K562 (cell line): ENCODE results near the gene RBM4B. TPM values are rescaled to one million over a fixed set of nuclear protein-coding genes. Genes with fewer than 3 reads are reported as not detected.

Experiments used
- BCOR ChIP-seq: fragments of 450-650 bp; IDR thresholded peaks from 2 replicates; pipeline ENCODE4 v1.6.1; 2016
- CAMTA2 ChIP-seq: fragments of 250-450 bp; sonication (Bioruptor Pico); conservative IDR thresholded peaks from 2 replicates; pipeline ENCODE4 v1.5.1; 2022
- E2F3 ChIP-seq: fragments of 250-450 bp; sonication (Bioruptor Pico); IDR thresholded peaks from 2 replicates; pipeline ENCODE4 v1.4.0; 2020; ENCODE audit warnings: mild to moderate bottlenecking
- GABPB1 ChIP-seq: sonication (generic); formaldehyde crosslinking; IDR thresholded peaks from 2 replicates; pipeline ENCODE4 v1.8.0; 2022; ENCODE audit warnings: mild to moderate bottlenecking, missing genetic modification reagents
- GATA2 ChIP-seq: sonication (generic); formaldehyde crosslinking; IDR thresholded peaks from 2 replicates; pipeline ENCODE4 v1.4.0; 2020; ENCODE audit warnings: mild to moderate bottlenecking, missing genetic modification reagents
- ILF3 ChIP-seq: fragments of 450-650 bp; IDR thresholded peaks from 2 replicates; pipeline ENCODE4 v1.6.1; 2018; ENCODE audit warnings: antibody characterized with exemption, mild to moderate bottlenecking, moderate library complexity, borderline replicate concordance
- LCOR ChIP-seq: sonication (generic); formaldehyde crosslinking; IDR thresholded peaks from 2 replicates; pipeline ENCODE4 v1.8.0; 2022; ENCODE audit warnings: mild to moderate bottlenecking, missing genetic modification reagents
- LEF1 ChIP-seq: fragments of 450-650 bp; IDR thresholded peaks from 2 replicates; pipeline ENCODE4 v1.6.1; 2016; ENCODE audit warnings: mild to moderate bottlenecking
- NEUROD1 ChIP-seq: fragments of 150-350 bp; IDR thresholded peaks from 2 replicates; pipeline ENCODE4 v1.6.1; 2014; ENCODE audit warnings: borderline replicate concordance, low read length, low read depth; ENCODE audit not compliant: partially characterized antibody
- NFIC ChIP-seq: fragments of 450-650 bp; IDR thresholded peaks from 2 replicates; pipeline ENCODE4 v1.6.1; 2017; ENCODE audit warnings: mild to moderate bottlenecking, inconsistent platforms
- NR4A1 ChIP-seq, 2 experiments: fragments of 250-450 bp in 1 of 2; fragments of 450-650 bp in 1 of 2; sonication (Bioruptor Pico) in 1 of 2; IDR thresholded peaks; 2 replicates each; pipeline versions ENCODE4 v1.4.0 to v1.6.1; 2016 to 2020; ENCODE audit warnings: mild to moderate bottlenecking in 2 of 2, missing compliant biosample characterization in 1 of 2, missing genetic modification characterization in 1 of 2, moderate library complexity in 1 of 2
- POLR2G ChIP-seq: fragments of 200-400 bp; formaldehyde crosslinking; IDR thresholded peaks from 2 replicates; pipeline ENCODE4 v1.6.1; 2017; ENCODE audit warnings: low read depth, mild to moderate bottlenecking, antibody characterized with exemption, low read length, moderate library complexity
- SIN3B ChIP-seq: fragments of 450-650 bp; IDR thresholded peaks from 2 replicates; pipeline ENCODE4 v1.6.1; 2017; ENCODE audit warnings: low read depth, mild to moderate bottlenecking, moderate library complexity
- ZNF282 ChIP-seq: sonication (generic); formaldehyde crosslinking; IDR thresholded peaks from 2 replicates; pipeline ENCODE4 v1.8.1; 2023; ENCODE audit warnings: missing genetic modification reagents
- ZNF41 ChIP-seq: fragments of 250-450 bp; sonication (Bioruptor Pico); conservative IDR thresholded peaks from 2 replicates; pipeline ENCODE4 v1.4.0; 2020; ENCODE audit warnings: mild to moderate bottlenecking
- ZNF696 ChIP-seq: fragments of 250-450 bp; sonication (Bioruptor Pico); conservative IDR thresholded peaks from 2 replicates; pipeline ENCODE4 v1.4.0; 2020; ENCODE audit warnings: mild to moderate bottlenecking, moderate library complexity
- ZNF766 ChIP-seq: fragments of 200-800 bp; sonication (Bioruptor generic); conservative IDR thresholded peaks from 2 replicates; pipeline ENCODE4 v1.6.1; 2016; ENCODE audit warnings: missing genetic modification characterization, missing compliant biosample characterization
- polyA plus RNA-seq, 8 experiments: library from polyadenylated mRNA; depleted of rRNA in 4 of 8; stranded (reverse) in 5 of 8; unstranded in 3 of 8; fragments of >200 nt; fragmentation: Nextera tagmentation in 2 of 8; fragmentation: Illumina TruSeq in 1 of 8; extraction: Ambion mirVana in 2 of 8; extraction: Trizol in 1 of 8; gene quantifications; 2 replicates each; pipeline versions ENCODE4 v1.2.1 to v1.2.3, GENCODE V29; 2011 to 2014; ENCODE audit warnings: inconsistent platforms in 1 of 8, missing spikeins in 1 of 8
- total RNA-seq, 7 experiments: library from RNA; depleted of rRNA in 6 of 7; stranded (reverse); fragments of >200 nt in 6 of 7; fragmentation: Illumina TruSeq in 2 of 7; extraction: Trizol in 2 of 7; gene quantifications; 2 replicates each; pipeline versions ENCODE4 v1.2.1 to v1.2.3, GENCODE V29; 2011 to 2021; ENCODE audit warnings: low replicate concordance in 1 of 7
- TF ChIP-seq, protein P1 (sequence below): fragments of 250-450 bp; sonication (Bioruptor Pico); IDR thresholded peaks from 2 replicates; pipeline ENCODE4 v1.8.0; 2022; ENCODE audit warnings: inconsistent platforms
- TF ChIP-seq, protein P2 (sequence below): sonication (generic); formaldehyde crosslinking; IDR thresholded peaks from 2 replicates; pipeline ENCODE4 v1.8.1; 2023; ENCODE audit warnings: missing genetic modification reagents, mild to moderate bottlenecking, borderline replicate concordance
- TF ChIP-seq, protein P3 (sequence below), 3 experiments: IDR thresholded peaks in 2 of 3; conservative IDR thresholded peaks in 1 of 3; 2 replicates each; pipeline ENCODE4 v1.5.1; 2011 to 2012; ENCODE audit warnings: low read length in 3 of 3, mild to moderate bottlenecking in 3 of 3, control low read depth in 2 of 3, improper control_type of control experiment in 1 of 3, inconsistent platforms in 1 of 3, low read depth in 1 of 3, mixed read lengths in 1 of 3, moderate library complexity in 1 of 3; ENCODE audit not compliant: insufficient read depth in 2 of 3
- TF ChIP-seq, protein P4 (sequence below): sonication (generic); formaldehyde crosslinking; IDR thresholded peaks from 2 replicates; pipeline ENCODE4 v1.8.0; 2022; ENCODE audit warnings: missing genetic modification reagents, mild to moderate bottlenecking, moderate library complexity, borderline replicate concordance

RBM4B gene
- total and polyA plus RNA-seq, 9 of the 15 experiments (the other 6 are each of a cell fraction or from before 2014, with no cell fraction given): 14.6 to 39.9 (median 23.3) TPM

DNA sequence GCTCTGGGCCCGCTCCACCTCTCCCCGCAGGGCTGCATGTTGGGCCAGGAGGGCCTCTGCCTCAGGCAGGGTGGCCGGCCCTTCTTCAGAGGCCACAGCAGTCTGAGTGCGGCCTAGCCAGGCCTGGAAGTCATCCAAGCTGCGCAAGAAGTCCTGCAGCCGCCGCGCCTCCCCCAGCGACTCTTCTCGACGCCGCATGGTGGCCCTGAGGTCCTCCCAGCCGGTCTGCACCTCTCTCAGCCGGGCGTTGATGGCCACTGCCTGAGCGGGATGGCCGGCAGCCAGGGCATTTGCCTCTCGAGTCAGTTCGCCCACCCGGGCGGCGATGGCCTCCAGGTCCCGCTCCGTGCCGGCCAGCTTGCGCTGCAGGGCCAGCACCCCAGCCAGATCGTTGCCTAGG, 23.1 kb upstream of the RBM4B start (continued):
- TF ChIP-seq, protein P1, sequence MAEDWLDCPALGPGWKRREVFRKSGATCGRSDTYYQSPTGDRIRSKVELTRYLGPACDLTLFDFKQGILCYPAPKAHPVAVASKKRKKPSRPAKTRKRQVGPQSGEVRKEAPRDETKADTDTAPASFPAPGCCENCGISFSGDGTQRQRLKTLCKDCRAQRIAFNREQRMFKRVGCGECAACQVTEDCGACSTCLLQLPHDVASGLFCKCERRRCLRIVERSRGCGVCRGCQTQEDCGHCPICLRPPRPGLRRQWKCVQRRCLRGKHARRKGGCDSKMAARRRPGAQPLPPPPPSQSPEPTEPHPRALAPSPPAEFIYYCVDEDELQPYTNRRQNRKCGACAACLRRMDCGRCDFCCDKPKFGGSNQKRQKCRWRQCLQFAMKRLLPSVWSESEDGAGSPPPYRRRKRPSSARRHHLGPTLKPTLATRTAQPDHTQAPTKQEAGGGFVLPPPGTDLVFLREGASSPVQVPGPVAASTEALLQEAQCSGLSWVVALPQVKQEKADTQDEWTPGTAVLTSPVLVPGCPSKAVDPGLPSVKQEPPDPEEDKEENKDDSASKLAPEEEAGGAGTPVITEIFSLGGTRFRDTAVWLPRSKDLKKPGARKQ (CRISPR knock-in tag): no peak
- TF ChIP-seq ZNF282 (CRISPR knock-in tag): no peak
- TF ChIP-seq NEUROD1: no peak
- TF ChIP-seq ZNF696 (CRISPR knock-in tag): no peak
- TF ChIP-seq, protein P2, sequence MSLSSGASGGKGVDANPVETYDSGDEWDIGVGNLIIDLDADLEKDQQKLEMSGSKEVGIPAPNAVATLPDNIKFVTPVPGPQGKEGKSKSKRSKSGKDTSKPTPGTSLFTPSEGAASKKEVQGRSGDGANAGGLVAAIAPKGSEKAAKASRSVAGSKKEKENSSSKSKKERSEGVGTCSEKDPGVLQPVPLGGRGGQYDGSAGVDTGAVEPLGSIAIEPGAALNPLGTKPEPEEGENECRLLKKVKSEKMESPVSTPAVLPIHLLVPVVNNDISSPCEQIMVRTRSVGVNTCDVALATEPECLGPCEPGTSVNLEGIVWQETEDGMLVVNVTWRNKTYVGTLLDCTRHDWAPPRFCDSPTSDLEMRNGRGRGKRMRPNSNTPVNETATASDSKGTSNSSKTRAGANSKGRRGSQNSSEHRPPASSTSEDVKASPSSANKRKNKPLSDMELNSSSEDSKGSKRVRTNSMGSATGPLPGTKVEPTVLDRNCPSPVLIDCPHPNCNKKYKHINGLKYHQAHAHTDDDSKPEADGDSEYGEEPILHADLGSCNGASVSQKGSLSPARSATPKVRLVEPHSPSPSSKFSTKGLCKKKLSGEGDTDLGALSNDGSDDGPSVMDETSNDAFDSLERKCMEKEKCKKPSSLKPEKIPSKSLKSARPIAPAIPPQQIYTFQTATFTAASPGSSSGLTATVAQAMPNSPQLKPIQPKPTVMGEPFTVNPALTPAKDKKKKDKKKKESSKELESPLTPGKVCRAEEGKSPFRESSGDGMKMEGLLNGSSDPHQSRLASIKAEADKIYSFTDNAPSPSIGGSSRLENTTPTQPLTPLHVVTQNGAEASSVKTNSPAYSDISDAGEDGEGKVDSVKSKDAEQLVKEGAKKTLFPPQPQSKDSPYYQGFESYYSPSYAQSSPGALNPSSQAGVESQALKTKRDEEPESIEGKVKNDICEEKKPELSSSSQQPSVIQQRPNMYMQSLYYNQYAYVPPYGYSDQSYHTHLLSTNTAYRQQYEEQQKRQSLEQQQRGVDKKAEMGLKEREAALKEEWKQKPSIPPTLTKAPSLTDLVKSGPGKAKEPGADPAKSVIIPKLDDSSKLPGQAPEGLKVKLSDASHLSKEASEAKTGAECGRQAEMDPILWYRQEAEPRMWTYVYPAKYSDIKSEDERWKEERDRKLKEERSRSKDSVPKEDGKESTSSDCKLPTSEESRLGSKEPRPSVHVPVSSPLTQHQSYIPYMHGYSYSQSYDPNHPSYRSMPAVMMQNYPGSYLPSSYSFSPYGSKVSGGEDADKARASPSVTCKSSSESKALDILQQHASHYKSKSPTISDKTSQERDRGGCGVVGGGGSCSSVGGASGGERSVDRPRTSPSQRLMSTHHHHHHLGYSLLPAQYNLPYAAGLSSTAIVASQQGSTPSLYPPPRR: no peak
- peak; percentile 56 for TF ChIP-seq POLR2G
- TF ChIP-seq, protein P3, sequence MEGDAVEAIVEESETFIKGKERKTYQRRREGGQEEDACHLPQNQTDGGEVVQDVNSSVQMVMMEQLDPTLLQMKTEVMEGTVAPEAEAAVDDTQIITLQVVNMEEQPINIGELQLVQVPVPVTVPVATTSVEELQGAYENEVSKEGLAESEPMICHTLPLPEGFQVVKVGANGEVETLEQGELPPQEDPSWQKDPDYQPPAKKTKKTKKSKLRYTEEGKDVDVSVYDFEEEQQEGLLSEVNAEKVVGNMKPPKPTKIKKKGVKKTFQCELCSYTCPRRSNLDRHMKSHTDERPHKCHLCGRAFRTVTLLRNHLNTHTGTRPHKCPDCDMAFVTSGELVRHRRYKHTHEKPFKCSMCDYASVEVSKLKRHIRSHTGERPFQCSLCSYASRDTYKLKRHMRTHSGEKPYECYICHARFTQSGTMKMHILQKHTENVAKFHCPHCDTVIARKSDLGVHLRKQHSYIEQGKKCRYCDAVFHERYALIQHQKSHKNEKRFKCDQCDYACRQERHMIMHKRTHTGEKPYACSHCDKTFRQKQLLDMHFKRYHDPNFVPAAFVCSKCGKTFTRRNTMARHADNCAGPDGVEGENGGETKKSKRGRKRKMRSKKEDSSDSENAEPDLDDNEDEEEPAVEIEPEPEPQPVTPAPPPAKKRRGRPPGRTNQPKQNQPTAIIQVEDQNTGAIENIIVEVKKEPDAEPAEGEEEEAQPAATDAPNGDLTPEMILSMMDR (IDR thresholded peaks at IDR 0.05 in 2 of 3, conservative IDR thresholded peaks at IDR 0.05 in 1 of 3; ENCODE audit: insufficient read depth in 2 of 3, low read depth in 1 of 3, low read length in 3 of 3): no peak
- TF ChIP-seq E2F3 (CRISPR knock-in tag): no peak
- TF ChIP-seq LEF1: no peak
- TF ChIP-seq GABPB1 (CRISPR knock-in tag): peak; percentile 56; the same call in 1 of the 2 replicates
- TF ChIP-seq ILF3: no peak
- peak; percentile 52 for TF ChIP-seq NFIC
- 0 out of 2 replicates have a peak, but pooled peaks have one; percentile 38 for TF ChIP-seq LCOR
- no peak for TF ChIP-seq BCOR
- no peak for TF ChIP-seq CAMTA2
- TF ChIP-seq ZNF766 (CRISPR knock-in tag): 0 out of 2 replicates have a peak, but pooled peaks have one; percentile 9
- TF ChIP-seq SIN3B: no peak
- TF ChIP-seq GATA2 (CRISPR knock-in tag): no peak
- TF ChIP-seq, protein P4, sequence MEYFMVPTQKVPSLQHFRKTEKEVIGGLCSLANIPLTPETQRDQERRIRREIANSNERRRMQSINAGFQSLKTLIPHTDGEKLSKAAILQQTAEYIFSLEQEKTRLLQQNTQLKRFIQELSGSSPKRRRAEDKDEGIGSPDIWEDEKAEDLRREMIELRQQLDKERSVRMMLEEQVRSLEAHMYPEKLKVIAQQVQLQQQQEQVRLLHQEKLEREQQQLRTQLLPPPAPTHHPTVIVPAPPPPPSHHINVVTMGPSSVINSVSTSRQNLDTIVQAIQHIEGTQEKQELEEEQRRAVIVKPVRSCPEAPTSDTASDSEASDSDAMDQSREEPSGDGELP: peak; percentile 74; the same call in 1 of the 2 replicates
- TF ChIP-seq NR4A1 (CRISPR knock-in tag; IDR thresholded peaks at IDR 0.05): no peak
- TF ChIP-seq NR4A1 (tag; IDR thresholded peaks at IDR 0.05): no peak
- TF ChIP-seq ZNF41 (CRISPR knock-in tag): no peak
